Measurements from ENCODE around the gene UTS2R.

Gene UTS2R

GRCh38 chr17:82332669-82333278, 38.8 kb upstream of the UTS2R start:
- no peak overlapping the region for H3K27ac ChIP-seq (replicated peaks; ENCODE audit: low read length)
- peak overlapping the region; percentile 43 for H4K8ac ChIP-seq (ENCODE audit: low read depth, low read length)
- H2AFZ ChIP-seq (ENCODE audit: low read length): peak overlapping the region; percentile 3
- peak overlapping the region in 1 of 2 donors; percentile 55 for H3K4me3 ChIP-seq (ENCODE audit: low read length in 2 of 2)
- WGBS, 2 donors (ENCODE audit: extremely low coverage in 2 of 2, insufficient read length in 2 of 2, insufficient replicate concordance in 1 of 2): no CpG with 5 or more reads among the region's 32 CpGs
- H4K91ac ChIP-seq (ENCODE audit: low read depth, low read length, poor library complexity): peak overlapping the region; percentile 38
- peak overlapping the region; percentile 77 for H3K4ac ChIP-seq (ENCODE audit: low read length)
- H3K4me1 ChIP-seq (ENCODE audit: control insufficient read depth in 2 of 2, insufficient read depth in 1 of 2, low read depth in 1 of 2, low read length in 2 of 2): peaks cover 16 to 29% of the 10 kb centered on the region in 2 donors
- H3K4me2 ChIP-seq (ENCODE audit: insufficient read depth, low read length, poor library complexity, severe bottlenecking): peak overlapping the region; percentile 77
- H2BK12ac ChIP-seq (ENCODE audit: low read length): no peak overlapping the region
- peaks cover 0 to 2% of the 10 kb centered on the region in 2 donors for H3K9me3 ChIP-seq (replicated peaks in 1 of 2; ENCODE audit: control insufficient read depth in 2 of 2, insufficient read depth in 1 of 2, low read depth in 1 of 2, low read length in 2 of 2)
- peaks cover 4% of the 10 kb centered on the region for H3K79me1 ChIP-seq (ENCODE audit: low read depth, low read length)
- peak overlapping the region; percentile 53 for H2BK5ac ChIP-seq (ENCODE audit: low read length)
- H3K18ac ChIP-seq (ENCODE audit: low read length): peak overlapping the region; percentile 91
- no peak for DNase-seq (ENCODE audit: low spot score)
- peaks cover 16 to 88% (median 43%) of the 10 kb centered on the region in 3 experiments for H3K27me3 ChIP-seq (ENCODE audit: control insufficient read depth in 3 of 3, insufficient read depth in 3 of 3, low read depth in 1 of 3, low read length in 3 of 3)
- peak overlapping the region; percentile 100 for H3K14ac ChIP-seq (ENCODE audit: low read length)
- H3K9ac ChIP-seq (ENCODE audit: low read depth, low read length, poor library complexity): peak overlapping the region; percentile 91
- peak overlapping the region; percentile 53 for H2AK5ac ChIP-seq (ENCODE audit: low read depth, low read length)
- peak overlapping the region; percentile 90 for H3K23ac ChIP-seq (ENCODE audit: low read depth, low read length, poor library complexity)
- peak overlapping the region; percentile 47 for H2BK120ac ChIP-seq (ENCODE audit: low read depth, low read length)
- no peaks in the 10 kb centered on the region for H3K36me3 ChIP-seq (replicated peaks in 1 of 2; ENCODE audit: control insufficient read depth in 2 of 2, insufficient read depth in 2 of 2, low read length in 2 of 2)
- peak overlapping the region; percentile 94 for H2BK15ac ChIP-seq (ENCODE audit: low read length)

DNA sequence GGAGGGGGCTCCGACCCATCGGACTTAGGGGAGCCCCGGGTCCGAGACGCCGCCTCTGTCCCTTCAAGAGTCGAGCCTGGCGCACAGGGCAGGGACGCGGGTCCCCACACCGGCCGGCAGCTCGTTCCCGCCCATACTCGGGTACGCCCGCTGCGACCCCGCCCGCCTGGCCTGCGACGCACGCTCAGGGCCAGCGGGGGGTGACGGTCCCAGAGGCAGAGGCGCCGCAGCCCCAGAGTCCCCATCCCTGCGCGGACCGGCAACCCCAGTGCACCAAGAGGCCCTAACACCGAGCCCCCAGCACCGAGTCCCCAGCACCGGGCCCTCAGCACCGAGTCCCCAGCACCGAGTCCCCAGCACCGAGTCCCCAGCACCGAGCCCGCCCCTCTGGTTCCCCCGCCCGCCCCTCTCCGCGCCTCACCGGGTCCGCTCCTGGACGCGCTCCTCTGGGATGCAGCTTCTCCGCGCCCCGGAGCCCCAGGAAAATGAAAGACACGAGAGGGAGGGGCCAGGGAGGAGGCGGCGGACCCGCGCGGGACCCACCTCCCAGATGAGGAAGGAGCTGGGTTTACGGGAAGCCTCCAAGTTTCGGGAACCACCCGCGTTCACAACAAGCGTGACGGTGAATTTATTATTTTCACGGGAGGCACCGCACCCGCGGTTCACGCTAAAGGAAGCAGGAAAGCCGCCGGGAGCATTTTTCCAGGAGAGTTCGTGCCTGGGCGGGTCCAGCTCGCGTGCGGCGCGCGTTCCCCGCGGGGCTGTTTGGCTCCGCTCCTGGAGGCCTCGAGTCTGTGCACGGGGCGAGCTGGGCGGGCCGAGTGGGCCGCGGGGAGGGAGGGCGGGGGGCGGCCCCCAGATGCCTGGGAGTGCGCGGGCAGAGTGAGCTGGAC, 38.0 kb upstream of the UTS2R start, which contains the start of gene SECTM1:
Gene SECTM1, minus strand, starts transcription at position 488 of the 893 bp plus-strand sequence. CDS start 6,526 bp downstream, outside the sequence.
- Histone ChIP-seq H2BK5ac (ENCODE audit: low read length) (peak within 1 kb of the TSS; percentile 53), H3K4me3 (ENCODE audit: low read length in 2 of 2) (peak within 1 kb of the TSS in 1 of 2 donors; percentile 55), H4K8ac (ENCODE audit: low read depth, low read length) (peak within 1 kb of the TSS; percentile 43)

DNA sequence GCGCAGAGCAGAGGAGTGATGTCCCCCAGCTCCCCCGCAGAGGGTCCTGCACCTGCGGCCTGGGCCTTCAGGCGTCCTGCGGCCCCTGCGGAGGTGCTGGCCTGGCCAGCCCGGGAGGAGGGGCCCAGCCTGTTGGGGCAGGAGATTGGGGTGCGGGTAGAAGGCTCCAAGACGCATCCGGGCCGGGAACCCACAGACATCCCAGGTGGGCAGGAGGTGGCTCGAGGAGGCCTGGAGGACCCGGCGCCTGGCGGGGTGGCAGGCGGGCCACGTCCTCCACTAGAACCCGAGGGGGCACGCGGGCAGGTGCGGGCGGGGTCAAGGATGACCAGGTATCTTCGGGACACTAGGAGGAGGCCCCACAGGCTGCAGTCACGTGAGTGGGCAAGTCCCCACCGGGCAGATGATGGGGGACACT, 37.4 kb upstream of the UTS2R start:
- no CpG with 5 or more reads among the region's 25 CpGs for WGBS, 2 donors (ENCODE audit: extremely low coverage in 2 of 2, insufficient read length in 2 of 2, insufficient replicate concordance in 1 of 2)
- H4K91ac ChIP-seq (ENCODE audit: low read depth, low read length, poor library complexity): no peak overlapping the region
- peaks cover 22 to 24% of the 10 kb centered on the region in 2 donors for H3K4me1 ChIP-seq (ENCODE audit: control insufficient read depth in 2 of 2, insufficient read depth in 1 of 2, low read depth in 1 of 2, low read length in 2 of 2)
- H3K9me3 ChIP-seq (replicated peaks in 1 of 2; ENCODE audit: control insufficient read depth in 2 of 2, insufficient read depth in 1 of 2, low read depth in 1 of 2, low read length in 2 of 2): peaks cover 0 to 2% of the 10 kb centered on the region in 2 donors
- peak overlapping the region; percentile 72 for H2AK5ac ChIP-seq (ENCODE audit: low read depth, low read length)
- H3K4me2 ChIP-seq (ENCODE audit: insufficient read depth, low read length, poor library complexity, severe bottlenecking): no peak overlapping the region
- no peak for DNase-seq (ENCODE audit: low spot score)
- H3K18ac ChIP-seq (ENCODE audit: low read length): peak overlapping the region; percentile 64
- H2AFZ ChIP-seq (ENCODE audit: low read length): no peak overlapping the region
- H3K27ac ChIP-seq (replicated peaks; ENCODE audit: low read length): no peak overlapping the region
- H3K9ac ChIP-seq (ENCODE audit: low read depth, low read length, poor library complexity): peak overlapping the region; percentile 30
- peaks cover 16 to 74% (median 43%) of the 10 kb centered on the region in 3 experiments for H3K27me3 ChIP-seq (ENCODE audit: control insufficient read depth in 3 of 3, insufficient read depth in 3 of 3, low read depth in 1 of 3, low read length in 3 of 3)
- no peak overlapping the region for H3K23ac ChIP-seq (ENCODE audit: low read depth, low read length, poor library complexity)
- no peak overlapping the region for H3K14ac ChIP-seq (ENCODE audit: low read length)
- no peak overlapping the region for H3K4me3 ChIP-seq (ENCODE audit: low read length in 2 of 2)
- no peak overlapping the region for H2BK120ac ChIP-seq (ENCODE audit: low read depth, low read length)
- H2BK15ac ChIP-seq (ENCODE audit: low read length): peak overlapping the region; percentile 94
- peak overlapping the region; percentile 13 for H2BK5ac ChIP-seq (ENCODE audit: low read length)
- H2BK12ac ChIP-seq (ENCODE audit: low read length): peak overlapping the region; percentile 94
- H4K8ac ChIP-seq (ENCODE audit: low read depth, low read length): peak overlapping the region; percentile 6
- H3K79me1 ChIP-seq (ENCODE audit: low read depth, low read length): peaks cover 4% of the 10 kb centered on the region
- no peak overlapping the region for H3K4ac ChIP-seq (ENCODE audit: low read length)
- no peaks in the 10 kb centered on the region for H3K36me3 ChIP-seq (replicated peaks in 1 of 2; ENCODE audit: control insufficient read depth in 2 of 2, insufficient read depth in 2 of 2, low read length in 2 of 2)

More for the DNA sequence above, 38.0 kb upstream of the UTS2R start, which contains the start of gene SECTM1:
- no CpG with 5 or more reads among the region's 90 CpGs for WGBS, 2 donors (ENCODE audit: extremely low coverage in 2 of 2, insufficient read length in 2 of 2, insufficient replicate concordance in 1 of 2)
- Histone ChIP-seq H2BK120ac (ENCODE audit: low read depth, low read length) (peak within 1 kb of the TSS; percentile 47), H3K79me1 (ENCODE audit: low read depth, low read length) (peaks cover 4% of the 10 kb centered on the region), H2AFZ (ENCODE audit: low read length) (peak within 1 kb of the TSS; percentile 3), H3K23ac (ENCODE audit: low read depth, low read length, poor library complexity) (peak within 1 kb of the TSS; percentile 90), H3K36me3 (replicated peaks in 1 of 2; ENCODE audit: control insufficient read depth in 2 of 2, insufficient read depth in 2 of 2, low read length in 2 of 2) (no peaks in the 10 kb centered on the region), H4K91ac (ENCODE audit: low read depth, low read length, poor library complexity) (peak within 1 kb of the TSS; percentile 38), H3K9ac (ENCODE audit: low read depth, low read length, poor library complexity) (peak within 1 kb of the TSS; percentile 91), H3K4me2 (ENCODE audit: insufficient read depth, low read length, poor library complexity, severe bottlenecking) (peak within 1 kb of the TSS; percentile 77), H3K14ac (ENCODE audit: low read length) (peak within 1 kb of the TSS; percentile 100), H3K4me1 (ENCODE audit: control insufficient read depth in 2 of 2, insufficient read depth in 1 of 2, low read depth in 1 of 2, low read length in 2 of 2) (peaks cover 17 to 22% of the 10 kb centered on the region in 2 donors), H3K27me3 (ENCODE audit: control insufficient read depth in 3 of 3, insufficient read depth in 3 of 3, low read depth in 1 of 3, low read length in 3 of 3) (peaks cover 16 to 81% (median 43%) of the 10 kb centered on the region in 3 experiments), H3K27ac (replicated peaks; ENCODE audit: low read length) (no peak within 1 kb of the TSS), H3K9me3 (replicated peaks in 1 of 2; ENCODE audit: control insufficient read depth in 2 of 2, insufficient read depth in 1 of 2, low read depth in 1 of 2, low read length in 2 of 2) (peaks cover 0 to 2% of the 10 kb centered on the region in 2 donors), H2AK5ac (ENCODE audit: low read depth, low read length) (peak within 1 kb of the TSS; percentile 88), H3K4ac (ENCODE audit: low read length) (peak within 1 kb of the TSS; percentile 77), H3K18ac (ENCODE audit: low read length) (peak within 1 kb of the TSS; percentile 91), H2BK15ac (ENCODE audit: low read length) (peak within 1 kb of the TSS; percentile 94), H2BK12ac (ENCODE audit: low read length) (peak within 1 kb of the TSS; percentile 94)
- DNase-seq (ENCODE audit: low spot score): no peak

Data from neuronal stem cell (in vitro differentiated cells).